ENCODE results near the gene TMC7. TPM values are rescaled to one million over a fixed set of nuclear protein-coding genes. Genes with fewer than 3 reads are reported as not detected.

TMC7 gene
- total RNA-seq, 4 donors from 2014 or later, result 0.36 to 4.3 (median 1.3) TPM

- DNase-seq (ENCODE audit: low spot score) (no peak), ATAC-seq (ENCODE audit: low FRiP score) (no peak)
- TF ChIP-seq, protein P1, sequence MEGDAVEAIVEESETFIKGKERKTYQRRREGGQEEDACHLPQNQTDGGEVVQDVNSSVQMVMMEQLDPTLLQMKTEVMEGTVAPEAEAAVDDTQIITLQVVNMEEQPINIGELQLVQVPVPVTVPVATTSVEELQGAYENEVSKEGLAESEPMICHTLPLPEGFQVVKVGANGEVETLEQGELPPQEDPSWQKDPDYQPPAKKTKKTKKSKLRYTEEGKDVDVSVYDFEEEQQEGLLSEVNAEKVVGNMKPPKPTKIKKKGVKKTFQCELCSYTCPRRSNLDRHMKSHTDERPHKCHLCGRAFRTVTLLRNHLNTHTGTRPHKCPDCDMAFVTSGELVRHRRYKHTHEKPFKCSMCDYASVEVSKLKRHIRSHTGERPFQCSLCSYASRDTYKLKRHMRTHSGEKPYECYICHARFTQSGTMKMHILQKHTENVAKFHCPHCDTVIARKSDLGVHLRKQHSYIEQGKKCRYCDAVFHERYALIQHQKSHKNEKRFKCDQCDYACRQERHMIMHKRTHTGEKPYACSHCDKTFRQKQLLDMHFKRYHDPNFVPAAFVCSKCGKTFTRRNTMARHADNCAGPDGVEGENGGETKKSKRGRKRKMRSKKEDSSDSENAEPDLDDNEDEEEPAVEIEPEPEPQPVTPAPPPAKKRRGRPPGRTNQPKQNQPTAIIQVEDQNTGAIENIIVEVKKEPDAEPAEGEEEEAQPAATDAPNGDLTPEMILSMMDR (IDR thresholded peaks at IDR 0.05), result no peak
These were observed 124.9 kb downstream of the TMC7 start for GRCh38 chr16:19108409-19109287.

GRCh38 chr16:19109288-19109664, 125.5 kb downstream of the TMC7 start:
- TF ChIP-seq, protein P1 (IDR thresholded peaks at IDR 0.05), result no peak
- no peak for DNase-seq (ENCODE audit: low spot score)
- no peak for ATAC-seq (ENCODE audit: low FRiP score)

DNA sequence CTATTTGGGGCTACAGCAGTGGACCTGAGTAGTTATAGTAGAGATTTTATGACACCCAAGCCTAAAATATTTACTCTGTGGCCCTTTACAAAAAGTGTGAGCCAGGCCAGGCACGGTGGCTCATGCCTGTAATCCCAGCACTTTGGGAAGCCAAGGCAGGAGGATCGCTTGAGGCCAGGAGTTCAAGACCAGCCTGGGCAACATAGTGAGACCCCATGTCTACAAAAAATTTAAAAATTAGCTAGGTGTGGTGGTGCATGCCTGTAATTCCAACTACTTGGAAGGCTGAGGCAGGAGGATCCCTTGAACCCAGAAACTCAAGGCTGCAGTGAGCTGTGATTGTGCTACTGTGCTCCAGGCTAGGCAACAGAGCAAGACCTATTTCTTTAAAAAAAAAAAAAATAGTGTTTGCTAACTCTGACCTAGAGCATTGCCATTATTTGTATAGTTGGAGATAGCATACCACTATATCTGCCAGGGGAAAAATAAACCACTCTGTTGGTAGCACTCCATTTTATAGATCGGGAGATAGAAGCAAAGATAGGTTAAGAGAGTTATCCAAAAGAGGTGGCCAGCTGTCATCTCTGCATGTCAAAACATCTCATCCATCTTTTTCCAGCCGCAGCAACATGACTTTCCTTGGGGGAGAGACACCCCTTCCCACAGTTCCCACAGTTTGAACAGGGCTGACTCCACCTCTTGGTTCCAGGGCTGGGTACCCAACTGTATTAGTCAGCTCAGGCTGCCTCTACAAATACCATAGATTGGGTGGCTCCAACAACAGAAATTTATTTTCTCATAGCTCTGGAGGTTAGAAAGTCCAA, 127.0 kb downstream of the TMC7 start:
- ATAC-seq (ENCODE audit: low FRiP score) (no peak), DNase-seq (ENCODE audit: low spot score) (no peak)
- TF ChIP-seq, protein P1 (IDR thresholded peaks at IDR 0.05), result no peak

- TF ChIP-seq, protein P1 (IDR thresholded peaks at IDR 0.05), result no peak
- DNase-seq (ENCODE audit: low spot score) (no peak), ATAC-seq (ENCODE audit: low FRiP score) (no peak)
These were observed 128.3 kb downstream of the TMC7 start for GRCh38 chr16:19112099-19112407.

Small RNAs within 50 kb of the gene (small RNA-seq; reads per million reads assigned to genes)
- not detected for gene RNU6-1340P

Other genes starting within 250 kb of the TMC7 start
- gene RPS15A, start 193.6 kb upstream of the TMC7 start, total RNA-seq, result 1,000 to 10,000 TPM; 1,581 to 2,943 (median 2,001) TPM
- 100 to 1,000 TPM; 267 to 358 (median 282) TPM for gene ARL6IP1, start 182.4 kb upstream of the TMC7 start, total RNA-seq
- 100 to 1,000 TPM in 2 of 4 donors, 10 to 100 TPM in 2; 84.9 to 144 (median 104) TPM for gene SMG1, start 57.5 kb upstream of the TMC7 start, total RNA-seq
- gene COQ7, start 83.7 kb downstream of the TMC7 start, total RNA-seq, result 10 to 100 TPM; 11.0 to 17.4 (median 11.9) TPM
- 10 to 100 TPM; 58.9 to 92.5 (median 75.7) TPM for gene ITPRIPL2, start 130.0 kb downstream of the TMC7 start, total RNA-seq
- gene SYT17, start 184.3 kb downstream of the TMC7 start, total RNA-seq, result 10 to 100 TPM in 1 of 4 donors, 1 to 10 TPM in 3; 3.0 to 15.9 (median 7.1) TPM